Astrocyte (in vitro differentiated cells and primary cell): ENCODE data around the gene TRPV5. TPM values are rescaled to one million over a fixed set of nuclear protein-coding genes. Genes with fewer than 3 reads are reported as not detected.

Experiments
- DNase-seq: peaks from one replicate; pipeline ENCODE4 v3.0.0-alpha.2; 2010; ENCODE audit warnings: low read depth
- FAIRE-seq: peaks from 2 replicates; lab custom pipeline; 2011; peaks lifted over from hg19 to GRCh38; lab: Jason Lieb, UNC
- H2AFZ ChIP-seq: 2 replicates; pipeline ENCODE4 v1.6.0; 2012; ENCODE audit warnings: low read depth, low read length, inconsistent platforms
- H3K27ac ChIP-seq: 2 replicates; pipeline ENCODE4 v1.5.1; 2011; ENCODE audit warnings: low read depth, low read length, inconsistent platforms
- H3K27me3 ChIP-seq: 2 replicates; pipeline ENCODE4 v1.6.0; 2011; ENCODE audit warnings: low read length, inconsistent platforms; ENCODE audit not compliant: insufficient read depth
- H3K36me3 ChIP-seq: 2 replicates; pipeline ENCODE4 v1.5.1; 2011; ENCODE audit warnings: low read length, inconsistent platforms; ENCODE audit not compliant: insufficient read depth
- H3K4me1 ChIP-seq: 2 replicates; pipeline ENCODE4 v1.5.1; 2011; ENCODE audit warnings: low read length, inconsistent platforms; ENCODE audit not compliant: insufficient read depth
- H3K4me2 ChIP-seq: 2 replicates; pipeline ENCODE4 v1.6.0; 2012; ENCODE audit warnings: low read length, inconsistent platforms
- H3K4me3 ChIP-seq: 2 replicates; pipeline ENCODE4 v1.5.1; 2011; ENCODE audit warnings: low read depth, mild to moderate bottlenecking, low read length, inconsistent platforms; ENCODE audit not compliant: insufficient read depth
- H3K79me2 ChIP-seq: 2 replicates; pipeline ENCODE4 v1.6.0; 2012; ENCODE audit warnings: mild to moderate bottlenecking, low read length, inconsistent platforms; ENCODE audit not compliant: insufficient read depth
- H3K9ac ChIP-seq: 2 replicates; pipeline ENCODE4 v1.6.0; 2012; ENCODE audit warnings: mild to moderate bottlenecking, low read length, inconsistent platforms
- H3K9me3 ChIP-seq: 2 replicates; pipeline ENCODE4 v1.5.1; 2012; ENCODE audit warnings: low read depth, mild to moderate bottlenecking, low read length, inconsistent platforms; ENCODE audit not compliant: insufficient read depth
- H4K20me1 ChIP-seq: 2 replicates; pipeline ENCODE4 v1.6.0; 2012; ENCODE audit warnings: low read length, inconsistent platforms; ENCODE audit not compliant: insufficient read depth
- H3K27ac Mint-ChIP-seq: one replicate; pipeline ENCODE4 v1.8.0; 2021; ENCODE audit warnings: mild to moderate bottlenecking, mixed read lengths; ENCODE audit not compliant: unreplicated experiment
- H3K27me3 Mint-ChIP-seq: one replicate; pipeline ENCODE4 v1.8.0; 2021; ENCODE audit warnings: low read depth, mixed read lengths; ENCODE audit not compliant: unreplicated experiment
- H3K36me3 Mint-ChIP-seq: one replicate; pipeline ENCODE4 v1.8.0; 2021; ENCODE audit warnings: low read depth, mixed read lengths; ENCODE audit not compliant: unreplicated experiment
- H3K4me1 Mint-ChIP-seq: one replicate; pipeline ENCODE4 v1.8.0; 2021; ENCODE audit warnings: low read depth, mixed read lengths; ENCODE audit not compliant: unreplicated experiment
- H3K4me3 Mint-ChIP-seq: one replicate; pipeline ENCODE4 v1.8.0; 2021; ENCODE audit warnings: mild to moderate bottlenecking, moderate library complexity, mixed read lengths; ENCODE audit not compliant: unreplicated experiment
- H3K9me3 Mint-ChIP-seq: one replicate; pipeline ENCODE4 v1.8.0; 2021; ENCODE audit warnings: mild to moderate bottlenecking, mixed read lengths; ENCODE audit not compliant: unreplicated experiment
- EZH2 ChIP-seq: IDR thresholded peaks from 2 replicates; pipeline ENCODE4 v1.6.1; 2012; ENCODE audit warnings: mild to moderate bottlenecking, low read length, inconsistent platforms; ENCODE audit not compliant: insufficient read depth
- total RNA-seq: library from RNA; stranded (reverse); gene quantifications from 2 replicates; pipeline ENCODE4 v1.2.1, GENCODE V29; 2021
- TF ChIP-seq, protein P1 (sequence below): IDR thresholded peaks from 2 replicates; pipeline ENCODE4 v1.5.1; 2011; ENCODE audit warnings: low read depth, mild to moderate bottlenecking, inconsistent platforms, low read length, moderate library complexity; ENCODE audit not compliant: insufficient read depth

The TRPV5 gene
- total RNA-seq, 1 donor from 2014 or later, result not detected

DNA sequence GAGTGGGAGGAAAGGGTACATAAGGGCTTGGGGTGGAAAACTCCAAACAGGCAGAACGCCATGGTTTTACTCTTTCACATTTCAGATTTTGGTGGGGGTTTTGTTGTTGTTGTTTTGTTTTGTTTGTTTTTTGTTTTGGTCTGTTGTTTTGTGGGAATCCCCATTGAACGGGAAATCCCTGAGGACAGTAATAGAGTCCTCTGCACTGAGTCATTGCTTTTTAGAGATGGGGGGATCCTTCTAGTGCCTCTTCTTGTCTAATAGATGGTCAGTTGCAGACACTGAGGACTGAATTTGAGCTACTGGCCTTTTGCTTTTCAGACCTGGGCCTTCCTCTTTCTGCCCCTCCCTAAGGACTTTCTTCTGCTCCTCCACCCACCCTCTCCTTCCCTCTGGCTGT lies 20.0 kb downstream of the TRPV5 start:
- Histone ChIP-seq H3K9ac (no peak overlapping the region), H3K27me3 (no peaks in the 10 kb centered on the region), H3K4me3 (no peak overlapping the region), H3K4me2 (no peak overlapping the region), H3K36me3 (no peaks in the 10 kb centered on the region), H3K9me3 (no peaks in the 10 kb centered on the region), H4K20me1 (no peaks in the 10 kb centered on the region), H3K27ac (no peak overlapping the region), H2AFZ (no peak overlapping the region), H3K4me1 (no peaks in the 10 kb centered on the region), H3K79me2 (no peaks in the 10 kb centered on the region)
- no peak overlapping the region for H3K27ac Mint-ChIP-seq
- no peaks in the 10 kb centered on the region for H3K9me3 Mint-ChIP-seq
- H3K4me1 Mint-ChIP-seq, result peaks cover 1% of the 10 kb centered on the region
- no peak for FAIRE-seq
- H3K36me3 Mint-ChIP-seq, result no peaks in the 10 kb centered on the region
- DNase-seq, result no peak
- TF ChIP-seq, protein P1, sequence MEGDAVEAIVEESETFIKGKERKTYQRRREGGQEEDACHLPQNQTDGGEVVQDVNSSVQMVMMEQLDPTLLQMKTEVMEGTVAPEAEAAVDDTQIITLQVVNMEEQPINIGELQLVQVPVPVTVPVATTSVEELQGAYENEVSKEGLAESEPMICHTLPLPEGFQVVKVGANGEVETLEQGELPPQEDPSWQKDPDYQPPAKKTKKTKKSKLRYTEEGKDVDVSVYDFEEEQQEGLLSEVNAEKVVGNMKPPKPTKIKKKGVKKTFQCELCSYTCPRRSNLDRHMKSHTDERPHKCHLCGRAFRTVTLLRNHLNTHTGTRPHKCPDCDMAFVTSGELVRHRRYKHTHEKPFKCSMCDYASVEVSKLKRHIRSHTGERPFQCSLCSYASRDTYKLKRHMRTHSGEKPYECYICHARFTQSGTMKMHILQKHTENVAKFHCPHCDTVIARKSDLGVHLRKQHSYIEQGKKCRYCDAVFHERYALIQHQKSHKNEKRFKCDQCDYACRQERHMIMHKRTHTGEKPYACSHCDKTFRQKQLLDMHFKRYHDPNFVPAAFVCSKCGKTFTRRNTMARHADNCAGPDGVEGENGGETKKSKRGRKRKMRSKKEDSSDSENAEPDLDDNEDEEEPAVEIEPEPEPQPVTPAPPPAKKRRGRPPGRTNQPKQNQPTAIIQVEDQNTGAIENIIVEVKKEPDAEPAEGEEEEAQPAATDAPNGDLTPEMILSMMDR, result no peak
- no peak for TF ChIP-seq EZH2
- H3K4me3 Mint-ChIP-seq, result no peak overlapping the region
- H3K27me3 Mint-ChIP-seq, result peaks cover 12% of the 10 kb centered on the region

DNA sequence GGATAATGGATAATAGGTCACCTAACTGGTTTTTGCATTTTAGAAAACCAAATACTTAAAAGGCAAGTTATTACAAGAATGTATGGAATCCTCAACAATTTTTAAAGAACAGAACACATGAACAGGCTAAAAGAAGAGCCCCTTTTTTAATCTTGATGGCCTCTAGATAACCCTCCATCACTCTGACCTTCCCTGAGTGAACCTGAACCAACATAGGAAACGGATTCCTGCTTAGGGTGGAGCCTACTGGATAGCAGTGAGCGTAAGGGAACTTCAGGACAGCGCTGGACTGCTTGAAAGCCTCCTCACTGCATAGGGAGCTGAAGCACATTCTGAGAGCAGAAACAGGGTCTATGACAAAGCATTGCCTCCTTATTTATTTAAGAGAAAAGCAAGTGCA lies 20.5 kb downstream of the TRPV5 start:
- Histone ChIP-seq H3K9ac (no peak overlapping the region), H3K4me1 (no peaks in the 10 kb centered on the region), H4K20me1 (no peaks in the 10 kb centered on the region), H3K36me3 (no peaks in the 10 kb centered on the region), H3K9me3 (no peaks in the 10 kb centered on the region), H3K27me3 (no peaks in the 10 kb centered on the region), H3K27ac (no peak overlapping the region), H3K4me3 (no peak overlapping the region), H3K79me2 (no peaks in the 10 kb centered on the region), H3K4me2 (no peak overlapping the region), H2AFZ (no peak overlapping the region)
- Mint-ChIP-seq H3K4me1 (peaks cover 1% of the 10 kb centered on the region), H3K27me3 (peaks cover 10% of the 10 kb centered on the region), H3K27ac (no peak overlapping the region), H3K9me3 (no peaks in the 10 kb centered on the region), H3K4me3 (no peak overlapping the region), H3K36me3 (no peaks in the 10 kb centered on the region)
- no peak for TF ChIP-seq EZH2
- TF ChIP-seq, protein P1, result no peak
- DNase-seq (no peak), FAIRE-seq (no peak)

DNA sequence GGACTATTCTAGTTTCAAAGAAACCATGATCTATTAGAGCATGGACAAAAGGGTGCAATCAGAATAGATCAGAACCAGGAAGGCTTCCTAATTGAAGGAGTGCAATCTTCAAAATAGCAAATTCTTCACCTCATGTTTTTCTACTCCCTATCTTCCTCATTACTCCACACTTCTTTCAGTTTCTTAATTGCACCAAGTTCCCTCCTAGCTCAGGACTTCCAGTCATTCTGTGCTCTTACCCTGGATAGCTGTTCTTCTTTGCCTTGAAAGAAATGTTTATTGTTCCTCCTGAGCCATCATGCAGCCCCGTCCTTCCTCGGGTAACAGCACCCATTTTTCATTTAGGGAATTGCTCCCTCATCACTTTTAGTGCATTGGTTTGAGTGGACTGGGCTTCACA lies 23.1 kb downstream of the TRPV5 start:
- TF ChIP-seq EZH2, result no peak
- TF ChIP-seq, protein P1, result no peak
- no peak overlapping the region for H3K4me2 ChIP-seq
- no peaks in the 10 kb centered on the region for H3K9me3 Mint-ChIP-seq
- H3K9me3 ChIP-seq, result no peaks in the 10 kb centered on the region
- no peaks in the 10 kb centered on the region for H3K36me3 ChIP-seq
- H3K4me1 ChIP-seq, result no peaks in the 10 kb centered on the region
- H3K4me3 Mint-ChIP-seq, result no peak overlapping the region
- H3K27me3 Mint-ChIP-seq, result peaks cover 10% of the 10 kb centered on the region
- no peaks in the 10 kb centered on the region for H3K27me3 ChIP-seq
- no peak overlapping the region for H3K27ac ChIP-seq
- peaks cover 1% of the 10 kb centered on the region for H3K4me1 Mint-ChIP-seq
- H2AFZ ChIP-seq, result no peak overlapping the region
- no peak overlapping the region for H3K4me3 ChIP-seq
- no peak overlapping the region for H3K9ac ChIP-seq
- no peaks in the 10 kb centered on the region for H3K36me3 Mint-ChIP-seq
- H3K79me2 ChIP-seq, result no peaks in the 10 kb centered on the region
- H3K27ac Mint-ChIP-seq, result no peak overlapping the region
- FAIRE-seq (no peak), DNase-seq (no peak)
- H4K20me1 ChIP-seq, result no peaks in the 10 kb centered on the region
